GM23248 (cell line): ENCODE data around the gene TRPM3. TPM values are rescaled to one million over a fixed set of nuclear protein-coding genes. Genes with fewer than 3 reads are reported as not detected.

Source experiments
- DNase-seq: peaks from one replicate; pipeline ENCODE4 v3.0.0-alpha.2; 2015
- H2AFZ ChIP-seq: fragments of 200-600 bp; sonication (generic); 2 replicates; pipeline ENCODE4 v1.6.1; 2016; ENCODE audit warnings: antibody characterized with exemption
- H3F3A ChIP-seq: fragments of 200-600 bp; sonication (generic); 2 replicates; pipeline ENCODE4 v1.6.1; 2016; ENCODE audit warnings: mild to moderate bottlenecking, antibody characterized with exemption, mixed run types; ENCODE audit not compliant: insufficient read depth
- H3K27ac ChIP-seq: fragments of 200-600 bp; sonication (generic); 2 replicates; pipeline ENCODE4 v1.5.1; 2016; ENCODE audit warnings: mild to moderate bottlenecking
- H3K27me3 ChIP-seq: fragments of 200-600 bp; sonication (generic); replicated peaks from 2 replicates; pipeline ENCODE4 v1.6.1; 2016; ENCODE audit warnings: mild to moderate bottlenecking; ENCODE audit not compliant: insufficient read depth
- H3K36me3 ChIP-seq: fragments of 200-600 bp; sonication (generic); 2 replicates; pipeline ENCODE4 v1.6.1; 2016; ENCODE audit warnings: low read depth, mild to moderate bottlenecking
- H3K4me1 ChIP-seq: fragments of 200-600 bp; sonication (generic); 2 replicates; pipeline ENCODE4 v1.6.1; 2016; ENCODE audit warnings: mild to moderate bottlenecking; ENCODE audit not compliant: insufficient read depth
- H3K4me2 ChIP-seq: fragments of 200-600 bp; sonication (generic); one replicate; pipeline ENCODE4 v1.6.1; 2016; ENCODE audit warnings: mild to moderate bottlenecking; ENCODE audit not compliant: unreplicated experiment
- H3K4me3 ChIP-seq: fragments of 200-600 bp; sonication (generic); 2 replicates; pipeline ENCODE4 v1.5.1; 2016; ENCODE audit warnings: mild to moderate bottlenecking
- H3K79me2 ChIP-seq: fragments of 200-600 bp; sonication (generic); 2 replicates; pipeline ENCODE4 v1.6.1; 2016; ENCODE audit warnings: mild to moderate bottlenecking; ENCODE audit not compliant: insufficient read depth
- H3K9ac ChIP-seq: fragments of 200-600 bp; sonication (generic); 2 replicates; pipeline ENCODE4 v1.6.1; 2016; ENCODE audit warnings: mild to moderate bottlenecking
- H3K9me2 ChIP-seq: fragments of 200-600 bp; sonication (generic); 2 replicates; pipeline ENCODE4 v1.6.1; 2016; ENCODE audit warnings: mixed run types, mild to moderate bottlenecking, moderate library complexity; ENCODE audit not compliant: insufficient read depth
- H3K9me3 ChIP-seq: fragments of 200-600 bp; sonication (generic); one replicate; pipeline ENCODE4 v1.6.1; 2017; ENCODE audit warnings: low read depth
- H4K20me1 ChIP-seq: fragments of 200-600 bp; sonication (generic); 2 replicates; pipeline ENCODE4 v1.6.0; 2016; ENCODE audit not compliant: insufficient read depth
- EZH2 ChIP-seq: fragments of 200-600 bp; sonication (generic); IDR thresholded peaks from 2 replicates; pipeline ENCODE4 v1.6.1; 2018; ENCODE audit warnings: antibody characterized with exemption, mild to moderate bottlenecking; ENCODE audit not compliant: insufficient read depth, poor library complexity, severe bottlenecking
- EZH2phosphoT487 ChIP-seq: fragments of 200-600 bp; sonication (generic); IDR thresholded peaks from 2 replicates; pipeline ENCODE4 v1.6.1; 2018; ENCODE audit warnings: antibody characterized with exemption, moderate library complexity, mild to moderate bottlenecking, low read depth; ENCODE audit not compliant: insufficient read depth
- WGBS, 2 experiments: methylation state at CpG; one replicate each; pipeline ENCODE4 v1.1.6; 2015 to 2017; ENCODE audit warnings: low lambda C conversion rate in 2 of 2, low coverage in 1 of 2; ENCODE audit errors: missing lambda C conversion rate in 2 of 2; 5-methylcytosine and 5-hydroxymethylcytosine counted together
- in situ Hi-C: fragments of 300-500 bp; cut with MboI; formaldehyde crosslinking; loops from 2 replicates; pipeline ENCODE4 v1.15.0; 2020
- polyA plus RNA-seq: library from polyadenylated mRNA; unstranded; fragments of >200 nt; fragmentation: Nextera tagmentation; extraction: Ambion mirVana; gene quantifications from 2 replicates; pipeline ENCODE4 v1.2.1, GENCODE V29; 2016
- total RNA-seq: library from RNA; depleted of rRNA; stranded (reverse); fragments of >200 nt; shearing (Covaris generic); gene quantifications from 2 replicates; pipeline ENCODE4 v1.2.3, GENCODE V29; 2014

TRPM3 gene
- total and polyA plus RNA-seq, 2 experiments from 2014 or later, result not detected

DNA sequence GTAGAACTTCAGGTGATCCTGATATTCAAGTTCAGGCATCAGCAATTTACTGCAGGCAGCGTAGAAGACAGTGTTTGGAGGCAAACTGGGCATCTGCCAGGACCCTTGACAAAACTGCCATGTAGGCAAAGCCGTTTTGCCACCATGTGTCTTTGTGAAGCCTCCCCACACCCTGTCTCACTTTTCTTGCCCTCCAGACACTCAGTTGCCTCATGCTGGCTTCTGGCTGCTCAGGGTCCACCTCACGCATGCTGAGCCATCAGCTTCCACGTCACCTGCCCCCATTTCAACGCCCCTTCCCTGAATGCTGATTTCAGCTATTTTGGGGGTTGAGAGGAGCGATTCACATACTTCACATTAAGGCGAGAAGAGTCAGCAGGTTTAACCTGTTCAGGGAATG is 541.7 kb downstream of the TRPM3 start:
- Histone ChIP-seq H3K9ac (no peak overlapping the region), H3K4me3 (no peak overlapping the region), H3K4me2 (no peak overlapping the region), H3K4me1 (peaks cover 12% of the 10 kb centered on the region), H3K9me3 (no peaks in the 10 kb centered on the region), H3K79me2 (no peaks in the 10 kb centered on the region), H3K27ac (no peak overlapping the region), H3K9me2 (no peaks in the 10 kb centered on the region), H3K27me3 (no peaks in the 10 kb centered on the region), H2AFZ (no peak overlapping the region), H3F3A (peaks cover 17% of the 10 kb centered on the region; the same call in 1 of the 2 replicates), H3K36me3 (no peaks in the 10 kb centered on the region), H4K20me1 (no peaks in the 10 kb centered on the region)
- in situ Hi-C loops, result loop anchor here (10.0 to 25.0 kb wide), 2 partner anchors 165 to 617 kb away; partner anchors contain the start of gene KLF9
- no peak for DNase-seq
- 86 to 87% methylated on average over 7 of the region's 7 CpGs for WGBS, 2 experiments
- TF ChIP-seq EZH2, result no peak
- no peak for TF ChIP-seq EZH2phosphoT487

DNA sequence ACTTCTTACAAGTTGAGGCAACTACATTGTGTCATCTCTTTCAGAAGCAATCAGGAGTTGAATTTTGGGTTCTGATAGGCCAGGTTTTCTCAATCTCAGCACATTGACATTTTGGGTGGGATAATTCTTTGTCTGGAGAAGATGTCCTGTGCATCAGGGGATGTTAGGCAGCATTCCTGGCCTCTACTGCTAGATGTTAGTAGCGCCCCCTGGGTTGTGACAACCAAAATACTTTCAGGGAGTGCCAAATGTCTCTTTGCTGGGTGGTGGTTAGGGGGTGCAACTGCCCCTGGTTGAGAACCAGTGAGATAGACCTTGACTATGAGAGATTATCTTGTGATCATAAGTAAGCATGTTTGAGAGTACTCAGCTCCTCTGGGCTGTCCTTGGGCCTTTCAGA is 542.7 kb downstream of the TRPM3 start:
- Histone ChIP-seq H3K9me2 (no peaks in the 10 kb centered on the region), H3K36me3 (no peaks in the 10 kb centered on the region), H2AFZ (no peak overlapping the region), H3K27me3 (no peaks in the 10 kb centered on the region), H3K9me3 (no peaks in the 10 kb centered on the region), H3K4me3 (no peak overlapping the region), H4K20me1 (no peaks in the 10 kb centered on the region), H3K27ac (no peak overlapping the region), H3K9ac (no peak overlapping the region), H3K79me2 (no peaks in the 10 kb centered on the region), H3F3A (peaks cover 26% of the 10 kb centered on the region), H3K4me1 (peaks cover 21% of the 10 kb centered on the region), H3K4me2 (no peak overlapping the region)
- TF ChIP-seq EZH2phosphoT487 (no peak), EZH2 (no peak)
- no peak for DNase-seq
- 100% methylated on average over 1 of the region's 1 CpG for WGBS, 2 experiments
- in situ Hi-C loops, result loop anchor here (25.0 kb wide), 1 partner anchor 616 kb away; no protein-coding TSS in a partner anchor

DNA sequence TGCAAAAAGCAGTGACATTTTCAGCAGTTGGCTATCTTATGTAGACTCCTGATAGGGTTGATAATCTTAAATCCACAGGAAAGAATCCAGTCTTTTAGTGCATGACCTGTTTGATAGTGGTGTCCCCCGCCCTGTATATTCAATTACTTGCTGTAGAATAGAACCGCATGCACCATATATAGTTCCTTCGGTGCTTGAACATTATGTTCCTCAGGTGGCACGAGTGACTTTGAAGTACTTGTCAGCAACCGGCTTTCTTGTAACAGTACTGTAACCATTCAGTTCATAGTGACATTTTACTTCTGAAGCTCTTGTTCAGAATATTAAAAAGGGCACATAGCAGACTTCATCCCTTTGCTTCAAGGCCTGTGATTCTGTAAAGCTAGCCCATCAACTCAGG is 543.8 kb downstream of the TRPM3 start:
- no peaks in the 10 kb centered on the region for H3K36me3 ChIP-seq
- in situ Hi-C loops, result loop anchor here (25.0 kb wide), 1 partner anchor 615 kb away; no protein-coding TSS in a partner anchor
- peaks cover 21% of the 10 kb centered on the region for H3K4me1 ChIP-seq
- no peaks in the 10 kb centered on the region for H3K79me2 ChIP-seq
- no peak overlapping the region for H3K27ac ChIP-seq
- peaks cover 26% of the 10 kb centered on the region for H3F3A ChIP-seq
- no peak overlapping the region for H3K4me2 ChIP-seq
- DNase-seq, result no peak
- no peak overlapping the region for H3K4me3 ChIP-seq
- no peak overlapping the region for H3K9ac ChIP-seq
- no peaks in the 10 kb centered on the region for H3K9me3 ChIP-seq
- H3K27me3 ChIP-seq, result no peaks in the 10 kb centered on the region
- no peak for TF ChIP-seq EZH2phosphoT487
- no peak for TF ChIP-seq EZH2
- WGBS, 2 experiments, result 97 to 98% methylated on average over 5 of the region's 5 CpGs
- H2AFZ ChIP-seq, result no peak overlapping the region
- H3K9me2 ChIP-seq, result no peaks in the 10 kb centered on the region
- no peaks in the 10 kb centered on the region for H4K20me1 ChIP-seq

DNA sequence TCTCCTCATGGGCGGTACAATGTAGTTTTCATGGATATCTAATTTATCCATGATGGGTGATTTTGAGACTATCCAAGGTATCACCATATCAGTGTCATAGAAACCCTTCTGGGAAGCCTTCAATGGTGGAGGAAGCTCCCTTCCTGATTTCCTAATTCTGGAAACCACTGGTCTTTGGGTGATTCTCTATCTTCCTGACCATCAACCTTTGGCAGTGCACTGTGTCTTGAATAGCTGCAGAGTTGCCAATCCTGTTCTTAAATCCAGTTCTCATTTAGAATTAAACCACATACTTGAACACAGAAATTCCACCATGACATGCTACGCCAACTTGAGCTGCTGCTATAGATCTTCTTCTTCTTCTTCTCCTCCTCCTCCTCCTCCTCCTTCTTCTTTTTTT is 545.3 kb downstream of the TRPM3 start:
- DNase-seq, result no peak
- Histone ChIP-seq H3K4me2 (no peak overlapping the region), H3K79me2 (no peaks in the 10 kb centered on the region), H3K9me2 (no peaks in the 10 kb centered on the region), H3F3A (peaks cover 26% of the 10 kb centered on the region), H3K9me3 (no peaks in the 10 kb centered on the region), H3K4me1 (peaks cover 21% of the 10 kb centered on the region), H3K27ac (no peak overlapping the region), H3K9ac (no peak overlapping the region), H3K36me3 (no peaks in the 10 kb centered on the region), H4K20me1 (no peaks in the 10 kb centered on the region), H2AFZ (no peak overlapping the region), H3K27me3 (no peaks in the 10 kb centered on the region), H3K4me3 (no peak overlapping the region)
- TF ChIP-seq EZH2 (no peak), EZH2phosphoT487 (no peak)
- WGBS, 2 experiments, result 98 to 100% methylated on average over 2 of the region's 2 CpGs
- in situ Hi-C loops, result loop anchor here (25.0 kb wide), 1 partner anchor 614 kb away; no protein-coding TSS in a partner anchor
